T-helper 1 cell treated with Interleukin-12 subunit alpha and Interleukin-12 subunit beta and Interleukin-4 antibody, amounts not matched to agents 30 μg/mL and 1 μg/mL, for 36 hours (primary cell): ENCODE data around the gene GUCY2C.

Source experiments
- H3K27ac Mint-ChIP-seq: one replicate; pipeline ENCODE4 v1.8.0; 2021; ENCODE audit warnings: mild to moderate bottlenecking, mixed read lengths
- H3K27me3 Mint-ChIP-seq: one replicate; pipeline ENCODE4 v1.8.0; 2021; ENCODE audit warnings: low read depth, mixed read lengths
- H3K36me3 Mint-ChIP-seq: one replicate; pipeline ENCODE4 v1.8.0; 2021; ENCODE audit warnings: low read depth, mixed read lengths
- H3K4me1 Mint-ChIP-seq: one replicate; pipeline ENCODE4 v1.8.0; 2021; ENCODE audit warnings: low read depth, mixed read lengths
- H3K4me3 Mint-ChIP-seq: one replicate; pipeline ENCODE4 v1.8.0; 2021; ENCODE audit warnings: mild to moderate bottlenecking, moderate library complexity, mixed read lengths
- H3K9me3 Mint-ChIP-seq: one replicate; pipeline ENCODE4 v1.8.0; 2021; ENCODE audit warnings: mixed read lengths

The GUCY2C gene

GRCh38 chr12:14663002-14663401 is 33.4 kb downstream of the GUCY2C start:
- Mint-ChIP-seq H3K27me3 (peaks cover 5% of the 10 kb centered on the region), H3K27ac (no peak overlapping the region)

GRCh38 chr12:14656846-14657245 is 39.6 kb downstream of the GUCY2C start:
- Mint-ChIP-seq H3K9me3 (no peaks in the 10 kb centered on the region), H3K36me3 (no peaks in the 10 kb centered on the region), H3K27ac (no peak overlapping the region), H3K27me3 (peaks cover 3% of the 10 kb centered on the region), H3K4me3 (no peak overlapping the region), H3K4me1 (no peaks in the 10 kb centered on the region)

More at GRCh38 chr12:14663002-14663401, 33.4 kb downstream of the GUCY2C start:
- no peak overlapping the region for H3K4me3 Mint-ChIP-seq
- H3K36me3 Mint-ChIP-seq: no peaks in the 10 kb centered on the region
- peaks cover 6% of the 10 kb centered on the region for H3K4me1 Mint-ChIP-seq
- no peaks in the 10 kb centered on the region for H3K9me3 Mint-ChIP-seq

DNA sequence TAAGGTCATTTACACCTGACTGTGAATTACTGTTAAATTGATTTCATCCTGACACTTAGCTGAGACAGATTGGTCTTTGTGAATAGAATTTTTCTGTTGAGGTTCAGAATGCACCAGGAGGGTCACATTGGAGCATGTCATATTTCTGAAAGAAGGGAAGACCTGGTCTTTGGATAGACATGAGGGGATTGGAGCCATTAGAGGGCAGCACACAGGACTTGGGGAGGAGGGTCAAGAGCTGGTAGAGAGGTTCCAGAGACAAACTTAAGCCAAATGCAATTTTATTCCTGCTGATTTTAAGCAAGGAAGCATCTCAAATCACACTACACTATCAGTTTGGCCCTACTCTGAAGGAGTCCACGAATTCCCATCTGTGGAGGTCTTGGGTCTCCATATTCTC is 41.1 kb downstream of the GUCY2C start:
- H3K4me1 Mint-ChIP-seq: no peaks in the 10 kb centered on the region
- no peak overlapping the region for H3K27ac Mint-ChIP-seq
- H3K27me3 Mint-ChIP-seq: no peaks in the 10 kb centered on the region
- no peak overlapping the region for H3K4me3 Mint-ChIP-seq
- no peaks in the 10 kb centered on the region for H3K9me3 Mint-ChIP-seq
- no peaks in the 10 kb centered on the region for H3K36me3 Mint-ChIP-seq

DNA sequence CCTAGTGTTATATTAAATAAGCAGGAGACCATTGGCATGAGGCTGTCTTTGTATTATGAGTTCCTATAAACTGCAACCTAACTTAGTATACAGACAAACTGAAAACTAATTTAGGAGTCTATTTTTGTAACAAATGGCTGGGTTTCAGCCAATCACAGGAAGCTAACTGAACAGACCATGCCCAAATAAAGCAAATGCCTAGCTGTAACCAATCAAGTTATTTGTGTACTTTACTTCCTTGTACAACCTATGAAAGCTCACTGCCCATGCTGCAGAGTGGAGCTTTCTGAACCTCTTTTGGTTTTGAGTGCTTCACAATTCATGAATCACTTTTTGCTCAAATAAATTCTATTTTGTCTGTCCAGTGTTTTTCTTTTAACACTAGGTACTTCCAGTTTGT is 41.6 kb downstream of the GUCY2C start:
- Mint-ChIP-seq H3K4me1 (no peaks in the 10 kb centered on the region), H3K27ac (no peak overlapping the region), H3K9me3 (no peaks in the 10 kb centered on the region), H3K4me3 (no peak overlapping the region), H3K36me3 (no peaks in the 10 kb centered on the region), H3K27me3 (no peaks in the 10 kb centered on the region)

DNA sequence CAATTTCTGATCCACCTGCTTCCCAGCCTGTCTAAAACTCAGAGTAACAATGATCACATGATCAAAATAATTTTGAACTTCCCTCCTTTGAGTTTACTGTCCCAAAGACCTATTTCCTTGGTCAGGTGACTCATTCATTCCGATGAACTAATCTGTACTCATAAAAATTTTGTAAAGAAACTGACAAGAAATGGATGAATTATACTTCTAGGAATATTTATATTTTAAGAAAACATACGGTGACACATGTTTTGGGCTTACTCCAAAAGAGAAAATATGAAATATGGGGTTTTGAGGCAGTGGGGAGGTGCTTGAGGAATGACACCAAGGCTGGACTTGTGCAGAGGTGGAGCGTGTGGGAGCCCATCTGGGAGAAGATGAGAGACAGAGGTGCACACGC is 42.0 kb downstream of the GUCY2C start:
- no peak overlapping the region for H3K4me3 Mint-ChIP-seq
- H3K27me3 Mint-ChIP-seq: no peaks in the 10 kb centered on the region
- no peak overlapping the region for H3K27ac Mint-ChIP-seq
- no peaks in the 10 kb centered on the region for H3K4me1 Mint-ChIP-seq
- no peaks in the 10 kb centered on the region for H3K36me3 Mint-ChIP-seq
- no peaks in the 10 kb centered on the region for H3K9me3 Mint-ChIP-seq

DNA sequence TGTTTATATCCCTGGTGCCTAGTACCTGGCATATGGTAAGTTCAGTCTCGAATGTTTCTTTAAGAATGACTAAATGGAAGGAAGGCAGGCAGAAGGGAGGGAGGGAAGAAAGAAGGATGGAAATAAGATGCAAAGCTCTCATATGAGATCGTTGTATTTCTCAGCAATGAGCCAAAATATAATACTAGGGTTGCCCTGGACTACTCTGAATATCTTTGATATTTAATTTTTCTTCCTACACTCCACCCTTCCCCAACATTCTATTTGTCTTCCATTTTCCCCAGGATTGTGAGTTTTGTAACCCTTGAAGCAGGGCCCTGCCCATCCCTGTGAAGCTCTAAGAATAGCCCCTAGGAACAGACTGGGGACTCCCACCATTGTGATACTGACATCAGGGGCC is 43.9 kb downstream of the GUCY2C start:
- Mint-ChIP-seq H3K4me3 (no peak overlapping the region), H3K27me3 (peaks cover 5% of the 10 kb centered on the region), H3K4me1 (no peaks in the 10 kb centered on the region), H3K9me3 (no peaks in the 10 kb centered on the region), H3K27ac (no peak overlapping the region), H3K36me3 (no peaks in the 10 kb centered on the region)

DNA sequence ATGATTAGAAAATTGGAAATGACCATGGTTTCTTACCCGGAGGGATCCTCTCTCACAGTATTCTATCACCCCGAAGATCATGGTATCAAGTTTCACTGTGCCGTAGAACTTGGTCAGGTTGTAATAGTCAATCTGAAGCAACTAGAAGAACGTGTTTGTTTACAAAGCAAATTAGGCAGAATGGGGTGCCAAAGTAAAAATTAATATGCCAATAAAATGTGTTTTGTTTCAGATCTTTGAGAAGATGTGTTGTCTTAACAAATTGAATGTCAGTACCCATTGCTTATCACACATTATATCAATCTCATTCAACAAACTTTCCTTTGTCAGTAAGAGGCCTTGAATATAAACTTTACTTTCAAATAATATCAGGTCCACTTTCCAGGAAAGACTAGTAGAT is 45.0 kb downstream of the GUCY2C start:
- Mint-ChIP-seq H3K36me3 (no peaks in the 10 kb centered on the region), H3K9me3 (no peaks in the 10 kb centered on the region), H3K27ac (no peak overlapping the region)

DNA sequence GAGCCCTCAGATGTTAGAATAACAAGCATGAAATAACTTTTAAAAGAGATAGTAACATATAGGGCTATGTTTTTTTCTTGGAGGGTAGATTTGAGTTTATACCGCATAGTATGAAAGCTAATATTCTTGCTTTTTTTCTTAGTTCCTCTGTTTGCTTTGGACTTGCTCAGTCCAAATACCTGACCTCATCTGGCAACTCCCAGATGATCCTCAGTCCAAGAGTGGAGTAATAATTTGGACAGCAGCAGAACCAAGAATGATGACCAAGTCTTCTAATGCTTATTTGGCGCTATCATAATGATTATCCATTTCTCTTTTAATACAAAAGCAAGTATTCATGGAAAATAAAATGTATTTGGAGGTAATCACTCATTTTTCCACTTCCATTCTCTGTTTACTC is 45.6 kb downstream of the GUCY2C start:
- Mint-ChIP-seq H3K4me3 (no peak overlapping the region), H3K4me1 (no peaks in the 10 kb centered on the region), H3K9me3 (no peaks in the 10 kb centered on the region), H3K36me3 (no peaks in the 10 kb centered on the region), H3K27me3 (peaks cover 5% of the 10 kb centered on the region), H3K27ac (no peak overlapping the region)

More for the DNA sequence above, 45.0 kb downstream of the GUCY2C start:
- Mint-ChIP-seq H3K27me3 (peaks cover 5% of the 10 kb centered on the region), H3K4me3 (no peak overlapping the region), H3K4me1 (no peaks in the 10 kb centered on the region)

- no peaks in the 10 kb centered on the region for H3K36me3 Mint-ChIP-seq
- H3K9me3 Mint-ChIP-seq: no peaks in the 10 kb centered on the region
- H3K27me3 Mint-ChIP-seq: peaks cover 5% of the 10 kb centered on the region
- no peak overlapping the region for H3K4me3 Mint-ChIP-seq
- peaks cover 10% of the 10 kb centered on the region for H3K4me1 Mint-ChIP-seq
- H3K27ac Mint-ChIP-seq: no peak overlapping the region
These were observed 49.2 kb downstream of the GUCY2C start for GRCh38 chr12:14647028-14647750.

GRCh38 chr12:14643251-14643650 is 53.1 kb downstream of the GUCY2C start:
- peaks cover 10% of the 10 kb centered on the region for H3K4me1 Mint-ChIP-seq
- no peaks in the 10 kb centered on the region for H3K27me3 Mint-ChIP-seq
- peak overlapping the region; percentile 15 for H3K4me3 Mint-ChIP-seq
- H3K36me3 Mint-ChIP-seq: no peaks in the 10 kb centered on the region
- H3K27ac Mint-ChIP-seq: no peak overlapping the region
- no peaks in the 10 kb centered on the region for H3K9me3 Mint-ChIP-seq

DNA sequence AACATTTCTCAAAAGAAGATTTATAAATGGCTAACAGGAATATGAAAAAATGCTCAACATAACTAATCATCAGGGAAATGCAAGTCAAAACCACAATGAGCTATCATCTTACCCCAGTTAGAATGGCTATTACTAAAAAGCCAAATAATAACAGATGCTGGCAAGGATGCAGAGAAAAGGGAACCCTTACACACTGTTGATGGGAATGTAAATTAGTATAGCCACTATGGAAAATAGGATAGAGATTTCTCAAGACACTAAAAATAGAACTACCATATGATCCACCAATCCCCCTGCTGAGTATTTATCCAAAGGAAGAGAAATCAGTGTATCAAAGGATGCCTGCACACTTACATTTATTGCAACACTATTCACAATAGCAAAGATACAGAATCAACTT is 58.3 kb downstream of the GUCY2C start:
- H3K27ac Mint-ChIP-seq: no peak overlapping the region
- peaks cover 21% of the 10 kb centered on the region for H3K27me3 Mint-ChIP-seq

DNA sequence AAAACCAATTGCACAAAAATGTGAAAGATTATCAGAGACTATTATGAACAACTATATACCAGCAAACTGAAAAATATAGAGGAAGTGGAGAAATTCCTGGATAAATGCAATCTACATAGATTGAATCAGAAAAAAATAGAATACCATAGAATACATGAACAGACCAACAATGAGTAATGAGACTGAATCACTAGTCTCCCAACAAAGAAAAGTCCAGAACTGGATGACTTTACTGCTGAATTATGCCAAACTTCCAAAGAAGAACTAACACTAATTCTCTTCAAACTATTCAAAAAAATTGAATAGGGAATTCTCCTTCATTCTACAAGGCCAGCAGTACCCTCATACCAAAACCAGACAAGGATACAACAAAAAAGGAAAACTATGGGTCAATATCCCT is 60.6 kb downstream of the GUCY2C start:
- Mint-ChIP-seq H3K36me3 (no peaks in the 10 kb centered on the region), H3K27ac (no peak overlapping the region), H3K4me3 (no peak overlapping the region), H3K4me1 (no peaks in the 10 kb centered on the region), H3K27me3 (peaks cover 22% of the 10 kb centered on the region), H3K9me3 (peaks cover 16% of the 10 kb centered on the region)

More for the DNA sequence above, 58.3 kb downstream of the GUCY2C start:
- H3K9me3 Mint-ChIP-seq: peaks cover 16% of the 10 kb centered on the region
- H3K4me3 Mint-ChIP-seq: no peak overlapping the region
- no peaks in the 10 kb centered on the region for H3K36me3 Mint-ChIP-seq
- peaks cover 2% of the 10 kb centered on the region for H3K4me1 Mint-ChIP-seq

- no peaks in the 10 kb centered on the region for H3K36me3 Mint-ChIP-seq
- H3K4me3 Mint-ChIP-seq: no peak overlapping the region
- H3K9me3 Mint-ChIP-seq: peaks cover 8% of the 10 kb centered on the region
- H3K27ac Mint-ChIP-seq: no peak overlapping the region
- no peaks in the 10 kb centered on the region for H3K4me1 Mint-ChIP-seq
- peaks cover 36% of the 10 kb centered on the region for H3K27me3 Mint-ChIP-seq
These were observed 65.6 kb downstream of the GUCY2C start for GRCh38 chr12:14630793-14631192.

DNA sequence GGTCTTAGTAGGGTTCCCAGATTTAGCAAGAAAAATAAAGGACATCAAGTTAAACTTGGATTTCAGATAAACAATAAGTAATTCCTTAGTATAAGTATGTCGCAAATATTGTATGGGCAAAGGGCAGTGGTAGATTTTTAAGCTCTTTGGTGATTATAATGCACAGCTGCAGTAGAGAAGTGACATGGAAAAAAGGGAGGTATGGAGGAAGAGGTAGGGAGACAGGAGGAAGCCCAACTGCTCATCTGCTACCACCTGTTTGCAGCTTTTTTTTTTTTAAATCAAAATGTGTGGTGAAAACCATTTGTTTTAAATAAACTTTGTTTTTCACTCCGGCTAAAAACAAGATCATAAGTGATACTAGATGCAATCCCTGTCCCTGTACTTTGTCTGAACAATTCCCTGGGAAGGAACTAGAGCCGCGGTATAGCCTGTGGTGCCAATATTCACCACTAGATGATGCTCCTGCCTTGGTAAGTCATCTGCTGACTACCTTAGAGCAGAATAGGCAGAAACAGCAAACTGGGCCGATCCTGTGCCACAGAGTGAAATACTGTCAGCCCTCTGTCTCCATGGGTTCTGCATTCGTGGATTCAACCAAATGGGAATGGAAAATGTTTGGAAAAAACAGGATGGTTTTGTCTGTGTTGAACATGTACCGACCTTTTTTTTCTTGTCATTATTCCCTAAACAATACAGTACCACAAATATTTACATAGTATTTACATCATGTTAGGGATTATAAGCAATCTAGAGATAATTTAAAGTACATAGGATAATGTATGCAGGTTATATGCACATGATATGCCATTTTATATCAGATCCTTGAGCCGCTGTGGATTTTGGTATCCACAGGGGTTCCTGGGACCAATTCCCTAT is 66.3 kb downstream of the GUCY2C start:
- H3K36me3 Mint-ChIP-seq: no peaks in the 10 kb centered on the region
- peaks cover 3% of the 10 kb centered on the region for H3K9me3 Mint-ChIP-seq
- H3K4me1 Mint-ChIP-seq: no peaks in the 10 kb centered on the region
- H3K27ac Mint-ChIP-seq: no peak overlapping the region
- H3K27me3 Mint-ChIP-seq: peaks cover 30% of the 10 kb centered on the region
- no peak overlapping the region for H3K4me3 Mint-ChIP-seq

DNA sequence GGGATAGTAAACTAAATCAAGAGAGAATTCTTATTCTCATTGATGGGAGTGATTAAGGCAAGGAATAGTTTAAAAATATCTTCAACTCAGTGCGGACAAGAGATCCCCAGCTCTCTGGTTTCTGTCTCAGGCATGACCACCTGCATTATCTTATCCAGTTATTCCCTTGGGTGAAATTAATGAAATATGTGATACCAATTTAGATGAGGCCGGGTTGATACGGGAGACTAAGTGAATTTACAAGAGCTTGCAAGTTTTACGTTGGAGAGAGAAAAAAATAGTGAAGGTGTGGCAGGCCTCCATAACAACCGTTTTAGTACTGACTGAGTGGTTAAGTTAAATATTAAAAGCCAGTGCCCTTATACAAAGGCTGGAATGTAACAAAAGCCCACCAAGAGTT is 67.6 kb downstream of the GUCY2C start:
- Mint-ChIP-seq H3K4me1 (no peaks in the 10 kb centered on the region), H3K4me3 (no peak overlapping the region), H3K9me3 (no peaks in the 10 kb centered on the region), H3K27me3 (peaks cover 26% of the 10 kb centered on the region), H3K36me3 (no peaks in the 10 kb centered on the region), H3K27ac (no peak overlapping the region)
